ENCODE data around the gene BSPRY. TPM values are rescaled to one million over a fixed set of nuclear protein-coding genes. Genes with fewer than 3 reads are reported as not detected.

BSPRY gene
- total RNA-seq, 1 donor from 2014 or later = not detected

DNA sequence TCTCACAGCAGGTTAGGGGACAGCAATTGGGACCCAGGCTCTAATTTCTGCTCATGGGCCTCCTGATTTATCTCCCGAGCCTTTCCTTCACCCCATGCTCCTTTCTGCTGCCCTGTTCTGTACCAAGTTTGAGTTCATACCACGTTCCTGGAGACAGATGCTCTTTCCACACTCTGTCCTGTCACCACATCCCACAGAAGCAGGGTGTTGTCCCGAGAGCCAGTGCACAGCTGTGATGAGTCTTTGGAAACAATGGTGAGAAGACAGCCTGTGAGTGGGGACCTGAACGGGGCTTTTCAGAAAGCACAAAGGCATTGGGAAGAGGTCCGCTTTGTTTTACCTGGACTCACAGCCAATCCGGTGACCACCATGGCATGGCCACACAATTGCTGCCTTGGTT is 26.7 kb upstream of the BSPRY start:
- H3K9me3 Mint-ChIP-seq (ENCODE audit: low read depth) = no peaks in the 10 kb centered on the region
- TF ChIP-seq, protein P1, sequence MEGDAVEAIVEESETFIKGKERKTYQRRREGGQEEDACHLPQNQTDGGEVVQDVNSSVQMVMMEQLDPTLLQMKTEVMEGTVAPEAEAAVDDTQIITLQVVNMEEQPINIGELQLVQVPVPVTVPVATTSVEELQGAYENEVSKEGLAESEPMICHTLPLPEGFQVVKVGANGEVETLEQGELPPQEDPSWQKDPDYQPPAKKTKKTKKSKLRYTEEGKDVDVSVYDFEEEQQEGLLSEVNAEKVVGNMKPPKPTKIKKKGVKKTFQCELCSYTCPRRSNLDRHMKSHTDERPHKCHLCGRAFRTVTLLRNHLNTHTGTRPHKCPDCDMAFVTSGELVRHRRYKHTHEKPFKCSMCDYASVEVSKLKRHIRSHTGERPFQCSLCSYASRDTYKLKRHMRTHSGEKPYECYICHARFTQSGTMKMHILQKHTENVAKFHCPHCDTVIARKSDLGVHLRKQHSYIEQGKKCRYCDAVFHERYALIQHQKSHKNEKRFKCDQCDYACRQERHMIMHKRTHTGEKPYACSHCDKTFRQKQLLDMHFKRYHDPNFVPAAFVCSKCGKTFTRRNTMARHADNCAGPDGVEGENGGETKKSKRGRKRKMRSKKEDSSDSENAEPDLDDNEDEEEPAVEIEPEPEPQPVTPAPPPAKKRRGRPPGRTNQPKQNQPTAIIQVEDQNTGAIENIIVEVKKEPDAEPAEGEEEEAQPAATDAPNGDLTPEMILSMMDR (IDR thresholded peaks at IDR 0.05) = no peak
- peaks cover 2% of the 10 kb centered on the region for H3K27me3 Mint-ChIP-seq (ENCODE audit: low read depth)
- H3K27ac Mint-ChIP-seq (ENCODE audit: unreplicated experiment) = no peak overlapping the region
- H3K4me1 Mint-ChIP-seq (ENCODE audit: low read depth) = no peaks in the 10 kb centered on the region
- no peak overlapping the region for H3K4me3 Mint-ChIP-seq (ENCODE audit: unreplicated experiment)
- no peak for DNase-seq (ENCODE audit: low spot score)
- H3K36me3 Mint-ChIP-seq (ENCODE audit: low read depth) = peaks cover 6% of the 10 kb centered on the region

GRCh38 chr9:113326230-113326629 is 23.1 kb upstream of the BSPRY start:
- DNase-seq (ENCODE audit: low spot score) = no peak
- Mint-ChIP-seq H3K9me3 (ENCODE audit: low read depth) (no peaks in the 10 kb centered on the region), H3K4me3 (ENCODE audit: unreplicated experiment) (no peak overlapping the region), H3K4me1 (ENCODE audit: low read depth) (no peaks in the 10 kb centered on the region), H3K36me3 (ENCODE audit: low read depth) (peaks cover 2% of the 10 kb centered on the region), H3K27me3 (ENCODE audit: low read depth) (peaks cover 2% of the 10 kb centered on the region), H3K27ac (ENCODE audit: unreplicated experiment) (no peak overlapping the region)
- TF ChIP-seq, protein P1 (IDR thresholded peaks at IDR 0.05) = no peak

GRCh38 chr9:113328045-113328782 is 21.1 kb upstream of the BSPRY start:
- Mint-ChIP-seq H3K9me3 (ENCODE audit: low read depth) (no peaks in the 10 kb centered on the region), H3K4me3 (ENCODE audit: unreplicated experiment) (no peak overlapping the region), H3K27ac (ENCODE audit: unreplicated experiment) (no peak overlapping the region), H3K36me3 (ENCODE audit: low read depth) (peaks cover 3% of the 10 kb centered on the region), H3K27me3 (ENCODE audit: low read depth) (no peaks in the 10 kb centered on the region), H3K4me1 (ENCODE audit: low read depth) (no peaks in the 10 kb centered on the region)
- TF ChIP-seq, protein P1 (IDR thresholded peaks at IDR 0.05) = no peak
- no peak for DNase-seq (ENCODE audit: low spot score)

GRCh38 chr9:113331780-113332179 is 17.6 kb upstream of the BSPRY start:
- Mint-ChIP-seq H3K27ac (ENCODE audit: unreplicated experiment) (no peak overlapping the region), H3K36me3 (ENCODE audit: low read depth) (peaks cover 1% of the 10 kb centered on the region), H3K27me3 (ENCODE audit: low read depth) (no peaks in the 10 kb centered on the region), H3K4me1 (ENCODE audit: low read depth) (no peaks in the 10 kb centered on the region), H3K4me3 (ENCODE audit: unreplicated experiment) (no peak overlapping the region), H3K9me3 (ENCODE audit: low read depth) (no peaks in the 10 kb centered on the region)
- DNase-seq (ENCODE audit: low spot score) = no peak
- TF ChIP-seq, protein P1 (IDR thresholded peaks at IDR 0.05) = no peak

- TF ChIP-seq, protein P1 (IDR thresholded peaks at IDR 0.05) = no peak
- no peaks in the 10 kb centered on the region for H3K27me3 Mint-ChIP-seq (ENCODE audit: low read depth)
- H3K9me3 Mint-ChIP-seq (ENCODE audit: low read depth) = no peaks in the 10 kb centered on the region
- no peak overlapping the region for H3K27ac Mint-ChIP-seq (ENCODE audit: unreplicated experiment)
- no peak overlapping the region for H3K4me3 Mint-ChIP-seq (ENCODE audit: unreplicated experiment)
- H3K36me3 Mint-ChIP-seq (ENCODE audit: low read depth) = no peaks in the 10 kb centered on the region
- H3K4me1 Mint-ChIP-seq (ENCODE audit: low read depth) = peaks cover 14% of the 10 kb centered on the region
- DNase-seq (ENCODE audit: low spot score) = no peak
These were observed 11.6 kb upstream of the BSPRY start for GRCh38 chr9:113337714-113338113.
